ENCODE data around the gene FILIP1L.

Gene FILIP1L

DNA sequence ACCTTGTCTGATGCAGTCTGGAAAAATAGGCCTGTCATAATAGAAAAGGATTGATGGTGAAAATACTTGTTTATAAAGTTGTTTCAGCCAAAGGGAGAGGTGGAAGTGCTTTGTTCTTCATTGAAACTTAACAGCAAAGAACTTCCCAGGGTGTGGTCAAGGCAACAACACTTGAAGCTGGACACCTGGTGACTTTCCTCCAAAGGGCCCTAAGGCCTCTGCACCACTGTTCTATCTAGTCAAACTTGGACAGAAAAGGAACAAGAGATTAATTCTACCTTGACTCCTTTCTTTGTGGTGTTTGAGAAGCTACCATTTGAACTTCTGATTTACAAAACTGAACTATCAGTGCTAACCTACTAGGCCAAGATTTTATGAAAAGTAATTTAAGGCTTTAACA lies 194.6 kb downstream of the FILIP1L start:
- DNase-seq, result no peak

GRCh38 chr3:99918715-99919114 lies 195.6 kb downstream of the FILIP1L start:
- no peak for DNase-seq

DNA sequence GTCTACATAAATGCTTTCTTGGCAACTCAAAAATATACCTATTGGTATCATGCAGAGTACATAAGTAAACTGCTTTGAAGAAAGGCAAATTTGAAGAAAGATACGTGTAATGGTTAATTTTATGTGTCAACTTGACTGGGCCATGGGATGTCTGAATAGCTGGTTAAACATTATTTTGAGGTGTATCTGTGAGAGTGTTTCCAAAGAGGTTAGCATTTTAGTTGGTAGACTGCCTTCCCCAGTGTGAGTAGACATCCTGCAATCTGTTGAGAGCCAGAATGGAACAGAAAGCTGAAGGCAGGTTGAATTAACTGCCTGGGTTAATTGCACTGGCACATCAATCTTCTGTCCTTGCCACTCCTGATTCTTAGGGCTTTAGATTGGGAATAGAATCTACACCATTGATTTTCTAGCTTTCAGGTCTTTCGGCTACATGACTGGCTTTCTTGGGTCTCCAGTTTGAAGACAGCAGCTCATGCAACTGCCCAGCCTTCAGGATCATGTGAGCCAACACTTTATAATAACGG lies 198.3 kb downstream of the FILIP1L start:
- no peak for DNase-seq

DNA sequence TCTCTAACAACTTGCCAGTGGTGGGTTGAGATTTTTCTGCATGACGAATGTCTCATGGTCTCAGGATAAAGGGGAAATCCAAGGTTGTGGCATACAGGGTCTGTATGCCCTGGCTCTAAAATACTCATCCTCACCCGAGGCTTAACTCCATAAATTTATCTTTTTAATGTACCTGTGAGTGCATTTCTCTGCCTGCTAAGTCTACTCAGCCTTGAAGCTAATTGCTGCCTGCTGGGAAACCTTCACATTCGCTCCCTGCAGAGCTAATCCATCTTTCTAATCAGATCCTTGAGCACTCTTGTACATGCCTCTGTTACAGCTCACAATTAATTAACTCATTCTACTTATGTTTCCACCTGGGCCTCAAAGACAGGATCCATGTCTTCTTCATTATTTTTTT lies 202.9 kb downstream of the FILIP1L start:
- no peak for DNase-seq

DNA sequence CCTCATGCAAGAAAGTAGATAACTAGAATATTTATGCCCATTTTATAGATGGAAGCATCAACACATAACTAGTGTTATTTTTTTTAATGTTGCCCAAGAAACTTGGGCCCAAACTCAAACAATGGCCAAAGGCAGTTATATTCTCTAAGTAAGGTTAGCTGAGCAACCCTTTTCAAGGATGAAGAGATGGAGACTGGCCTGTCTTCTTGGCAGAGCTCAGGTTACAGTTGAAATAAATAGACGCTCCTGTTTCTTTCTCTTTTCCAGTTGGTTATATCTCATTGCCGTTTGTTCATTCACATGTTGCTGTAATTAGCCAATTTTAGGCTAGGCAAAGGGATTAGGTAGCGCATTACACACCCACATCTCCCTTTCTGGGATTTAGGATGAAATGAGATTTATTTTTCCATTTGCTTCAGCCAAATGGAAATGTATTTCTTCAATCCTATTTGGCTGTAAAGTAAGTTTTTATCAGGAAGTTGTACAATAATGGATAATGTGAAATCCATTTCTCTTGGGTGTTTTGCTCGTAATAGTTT lies 203.5 kb downstream of the FILIP1L start:
- DNase-seq, result no peak

GRCh38 chr3:99909714-99910495 lies 204.4 kb downstream of the FILIP1L start:
- no peak for DNase-seq

GRCh38 chr3:99907959-99908544 lies 206.2 kb downstream of the FILIP1L start:
- no peak for DNase-seq

GRCh38 chr3:99903869-99904268 lies 210.4 kb downstream of the FILIP1L start:
- DNase-seq, result no peak

DNA sequence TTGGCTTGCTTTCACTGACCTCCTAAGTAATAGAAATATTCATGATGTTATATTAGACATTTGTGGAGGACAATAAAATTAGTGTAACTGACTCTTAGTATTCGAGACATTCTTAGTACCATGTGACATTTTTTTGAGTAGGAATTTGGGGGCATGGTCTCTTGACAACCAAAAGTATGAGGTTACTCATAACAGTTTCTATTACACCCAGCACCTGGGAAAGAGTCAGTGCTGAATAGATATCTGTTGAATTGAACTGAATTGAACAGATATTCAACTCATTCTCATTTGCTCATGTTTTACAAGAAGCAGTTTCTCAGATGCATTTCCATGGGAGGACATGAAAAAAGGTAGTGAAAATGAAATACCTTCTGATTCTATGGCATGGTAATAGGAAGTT lies 212.2 kb downstream of the FILIP1L start:
- no peak for DNase-seq

DNA sequence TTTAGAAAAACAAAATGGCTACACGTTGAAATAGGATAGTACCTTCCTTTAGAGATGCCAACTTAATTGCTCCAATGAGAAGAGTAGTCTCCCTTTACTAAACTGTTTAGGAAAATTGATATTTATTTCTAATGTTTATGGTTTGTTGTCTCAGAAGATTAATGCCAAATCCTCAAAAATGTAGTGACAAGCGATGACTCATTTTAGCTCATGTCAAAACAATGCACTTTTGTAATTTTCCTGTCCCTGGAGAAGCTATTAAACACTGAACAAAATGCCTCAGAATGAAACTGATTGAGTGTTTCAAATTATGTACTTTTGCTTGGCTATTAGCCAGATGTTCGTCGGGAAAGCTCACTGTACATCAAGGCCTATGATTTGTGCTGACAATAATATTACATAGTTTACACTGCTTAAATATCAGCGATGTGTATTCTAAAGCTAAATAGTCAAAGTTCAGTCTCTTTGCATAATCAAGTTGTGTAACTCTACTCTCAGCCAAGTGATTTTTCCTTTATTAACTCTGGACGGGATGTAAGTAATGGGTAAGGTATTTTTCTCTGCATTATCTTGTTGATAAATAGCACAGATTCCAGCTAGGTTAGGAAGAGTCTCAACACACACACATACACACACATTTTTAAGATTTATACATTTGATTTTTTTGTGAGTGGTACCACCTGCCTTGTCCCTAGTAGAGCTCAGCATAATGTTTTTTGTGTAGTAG lies 212.9 kb downstream of the FILIP1L start:
- DNase-seq, result no peak

DNA sequence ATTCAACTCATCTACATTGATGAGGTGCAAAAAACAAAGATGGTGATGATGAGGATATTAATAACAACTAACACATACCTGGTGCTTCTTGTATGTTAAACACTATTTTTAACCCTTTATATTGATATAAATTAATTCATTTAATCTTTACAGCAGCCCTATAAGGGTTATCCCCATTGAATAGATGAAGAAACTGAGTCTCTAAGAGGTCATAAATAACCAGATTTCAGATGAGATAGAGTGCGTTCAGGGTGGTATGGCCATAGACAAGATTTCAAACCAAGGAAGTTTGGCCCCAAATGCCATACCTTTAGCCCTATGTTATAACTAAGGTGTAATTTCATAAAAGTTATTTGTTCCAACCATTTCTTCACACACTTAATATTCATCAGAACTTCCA lies 214.1 kb downstream of the FILIP1L start:
- no peak for DNase-seq

GRCh38 chr3:99899603-99900002 lies 214.7 kb downstream of the FILIP1L start:
- DNase-seq, result no peak

- no peak for DNase-seq
These were observed 217.8 kb downstream of the FILIP1L start for GRCh38 chr3:99896482-99896881.

- no peak for DNase-seq
These were observed 218.4 kb downstream of the FILIP1L start for GRCh38 chr3:99895703-99896441.

DNA sequence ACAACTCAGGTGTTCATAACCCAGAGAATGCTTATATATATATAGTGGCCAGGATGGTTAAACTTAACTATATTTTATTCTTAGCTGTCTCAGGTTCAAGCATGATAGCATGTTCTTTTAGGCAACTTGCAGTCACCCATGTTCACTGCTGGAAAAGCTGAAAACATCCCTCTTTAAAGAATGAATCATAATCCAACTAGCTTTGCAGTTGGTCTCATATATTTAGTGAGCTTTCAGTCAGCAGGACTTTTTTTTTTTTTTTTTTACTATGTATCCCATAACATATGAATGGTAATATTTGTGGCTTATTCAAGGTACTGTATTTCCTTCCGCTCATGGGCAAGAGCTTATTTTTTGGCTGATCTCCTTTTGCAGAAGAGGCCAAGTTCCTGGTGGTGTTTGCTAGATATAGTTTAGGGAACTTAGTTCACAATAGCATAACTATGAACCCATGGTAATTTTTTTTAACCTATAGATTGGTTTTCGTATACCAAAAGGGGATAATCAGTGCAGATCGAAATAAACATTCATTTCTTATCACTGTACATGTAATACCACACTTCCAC lies 219.1 kb downstream of the FILIP1L start:
- DNase-seq, result no peak

DNA sequence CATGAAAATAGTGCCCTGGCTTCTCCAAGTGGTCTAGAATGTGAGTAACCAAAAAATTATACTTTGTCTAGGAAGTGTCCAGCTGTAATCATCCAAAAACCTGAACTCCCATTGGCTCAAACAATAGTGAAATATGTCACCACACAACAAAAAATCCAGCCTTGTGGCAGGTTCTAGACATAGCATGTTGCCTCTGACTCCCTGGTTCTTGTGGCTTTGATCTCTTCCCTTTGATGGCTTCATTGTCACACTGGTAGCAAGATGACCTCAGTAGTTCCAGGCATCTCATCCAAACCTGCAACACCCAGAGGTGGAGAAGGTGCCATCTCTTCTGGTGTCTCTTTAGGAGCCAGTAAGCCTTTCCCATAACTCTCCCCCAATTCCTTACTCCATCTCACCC lies 222.0 kb downstream of the FILIP1L start:
- no peak for DNase-seq

DNA sequence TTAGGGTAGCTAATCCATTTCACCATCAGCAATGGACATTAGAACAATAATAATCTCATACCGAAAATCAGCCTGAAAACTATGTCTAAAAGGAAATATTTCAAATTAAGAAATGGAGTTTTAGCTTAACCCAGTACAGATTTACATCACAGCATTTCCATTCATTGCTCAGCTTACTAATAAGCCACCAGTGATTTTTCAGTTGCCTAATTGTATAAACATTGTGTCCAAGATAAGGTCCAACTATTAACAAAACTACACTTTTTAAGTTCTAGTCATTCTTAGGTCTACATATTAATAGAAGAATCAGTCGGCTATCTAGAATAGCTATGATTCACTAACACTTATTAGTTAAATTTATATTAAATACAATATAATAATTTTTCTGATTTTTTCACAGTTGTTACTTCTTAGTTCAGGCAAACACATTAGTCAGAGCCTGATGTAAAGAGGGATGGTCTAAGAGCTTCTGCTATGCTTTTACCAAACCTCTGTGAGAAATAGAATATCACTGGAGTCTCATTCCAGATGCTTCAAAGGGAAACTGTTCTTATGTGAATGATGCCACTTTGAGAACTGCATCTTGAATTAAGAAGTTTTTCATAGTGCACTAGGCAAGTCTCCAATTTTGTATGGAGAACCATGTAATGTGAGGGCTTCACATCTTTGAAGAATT lies 222.6 kb downstream of the FILIP1L start:
- DNase-seq, result no peak

DNA sequence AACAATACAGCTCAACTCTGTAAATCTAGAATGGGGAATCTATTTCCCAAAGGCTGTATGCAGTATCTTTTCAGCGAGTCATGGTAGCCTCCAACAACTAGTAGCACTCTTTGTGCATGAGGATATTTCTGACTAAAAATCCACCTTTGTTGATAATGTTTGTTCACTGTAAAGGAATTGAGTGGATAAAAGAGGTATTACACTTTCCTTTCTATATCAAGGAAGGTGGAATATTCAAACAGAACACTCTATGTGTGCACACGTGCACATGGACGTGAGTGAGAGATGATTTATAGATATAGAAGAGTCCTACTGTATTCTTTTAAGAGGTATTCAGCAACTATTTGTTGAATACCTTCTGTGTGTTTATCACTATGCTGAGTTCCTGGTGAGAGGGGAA lies 228.4 kb downstream of the FILIP1L start:
- DNase-seq, result no peak

DNA sequence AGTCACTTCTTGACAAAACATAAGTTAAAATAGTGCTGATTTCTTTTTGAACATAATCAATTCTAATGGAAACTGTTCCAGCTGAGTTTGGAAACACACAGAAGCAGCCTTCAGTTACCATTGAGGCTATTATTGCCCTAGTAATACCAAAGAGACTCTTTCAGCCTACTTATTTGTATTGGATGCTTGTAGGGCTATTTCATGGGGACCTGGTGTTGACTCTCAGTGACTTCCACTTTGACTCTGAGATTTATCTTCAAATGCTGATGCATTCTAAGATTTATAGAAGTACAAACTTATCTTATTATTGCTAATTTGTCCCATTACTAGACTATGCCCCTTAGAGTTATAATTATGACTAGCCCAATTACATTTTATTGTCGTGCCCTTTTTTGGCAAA lies 229.2 kb downstream of the FILIP1L start:
- DNase-seq, result no peak

GRCh38 chr3:99884484-99884883 lies 229.8 kb downstream of the FILIP1L start:
- DNase-seq, result no peak

- DNase-seq, result no peak
These were observed 230.6 kb downstream of the FILIP1L start for GRCh38 chr3:99883693-99884092.

DNA sequence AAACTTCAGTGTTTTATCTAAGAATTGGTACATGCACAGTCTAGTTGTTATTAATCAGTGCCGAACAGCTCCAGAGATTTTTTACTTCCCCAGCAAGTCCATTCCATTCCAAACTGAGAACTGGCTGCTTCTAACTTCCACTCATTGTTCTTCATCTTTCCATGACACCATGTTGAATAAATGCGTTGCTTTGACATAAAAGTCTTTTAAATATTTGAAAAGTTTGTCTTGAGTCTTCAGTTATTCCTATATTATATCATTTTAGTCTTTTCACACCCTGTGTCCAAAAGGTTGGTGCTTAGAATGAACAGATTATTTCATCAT lies 231.2 kb downstream of the FILIP1L start:
- DNase-seq, result no peak

Data from hippocampal formation (tissue), 2 donors.